Measurements from ENCODE around the gene ASB15.

ASB15 gene

GRCh38 chr7:123635551-123636359 lies 34.1 kb downstream of the ASB15 start:
- DNase-seq (ENCODE audit: low read depth in 2 of 2), result no peak

- DNase-seq (ENCODE audit: low read depth in 2 of 2), result no peak
Measured at GRCh38 chr7:123637203-123637602, 35.6 kb downstream of the ASB15 start.

- no peak for DNase-seq (ENCODE audit: low read depth in 2 of 2)
Measured at GRCh38 chr7:123637878-123638277, 36.3 kb downstream of the ASB15 start.

DNA sequence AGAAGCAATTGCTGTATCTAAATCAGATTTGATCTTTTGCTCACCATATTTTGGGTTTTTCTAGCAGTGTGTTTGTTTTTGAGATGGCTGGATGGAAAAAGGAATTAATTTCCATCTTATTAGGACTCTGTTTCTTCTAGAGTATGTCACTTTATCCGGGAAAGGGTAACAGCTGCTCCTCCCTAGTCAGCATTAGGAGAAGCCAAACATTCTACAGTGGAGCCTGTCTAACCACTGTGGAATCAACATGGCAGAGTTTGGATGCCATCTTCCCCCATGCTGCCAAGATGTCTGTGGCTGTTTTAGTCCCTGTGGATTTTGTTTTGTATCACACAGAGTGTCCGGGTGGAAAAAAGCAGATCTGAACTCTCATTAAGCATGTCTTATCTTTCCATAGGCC lies 38.0 kb downstream of the ASB15 start:
- no peak for DNase-seq (ENCODE audit: low read depth in 2 of 2)

DNA sequence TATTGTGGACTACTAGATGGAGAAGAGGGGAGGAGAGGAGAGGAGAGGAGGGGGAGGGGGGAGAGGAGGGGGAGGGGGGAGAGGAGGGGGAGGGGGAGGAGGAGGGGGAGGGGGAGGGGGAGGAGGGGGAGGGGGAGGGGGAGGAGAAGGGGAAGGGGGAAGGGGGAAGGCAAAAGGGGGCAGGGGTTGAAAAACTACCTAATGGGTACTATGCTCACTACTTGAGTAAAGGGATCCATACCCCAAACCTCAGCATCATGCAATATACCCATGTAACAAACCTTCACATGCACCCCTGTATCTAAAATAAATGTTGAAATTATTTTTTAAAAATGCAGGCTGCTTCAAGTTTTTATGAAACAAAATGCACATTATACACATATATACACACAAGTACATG lies 39.0 kb downstream of the ASB15 start:
- no peak for DNase-seq (ENCODE audit: low read depth in 2 of 2)

DNA sequence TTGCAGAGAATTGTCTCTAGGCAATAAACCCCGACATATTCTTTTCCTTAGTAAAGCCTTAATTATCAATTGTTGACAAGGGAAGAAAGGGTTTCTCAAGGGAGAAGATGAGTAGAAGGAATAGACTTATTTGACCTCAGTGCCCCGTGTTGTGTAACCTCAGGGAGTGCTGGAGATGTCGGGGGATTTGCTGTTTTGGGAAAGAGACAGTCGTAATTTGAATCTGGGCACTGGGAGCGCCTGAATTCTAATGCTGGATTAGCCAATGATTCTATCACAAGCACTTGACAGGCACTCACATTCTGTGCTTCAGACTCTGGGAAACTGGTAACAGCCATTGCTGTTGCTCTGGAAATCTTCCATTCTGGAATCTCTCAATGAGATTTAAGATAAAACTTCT lies 40.3 kb downstream of the ASB15 start:
- no peak for DNase-seq (ENCODE audit: low read depth in 2 of 2)

DNA sequence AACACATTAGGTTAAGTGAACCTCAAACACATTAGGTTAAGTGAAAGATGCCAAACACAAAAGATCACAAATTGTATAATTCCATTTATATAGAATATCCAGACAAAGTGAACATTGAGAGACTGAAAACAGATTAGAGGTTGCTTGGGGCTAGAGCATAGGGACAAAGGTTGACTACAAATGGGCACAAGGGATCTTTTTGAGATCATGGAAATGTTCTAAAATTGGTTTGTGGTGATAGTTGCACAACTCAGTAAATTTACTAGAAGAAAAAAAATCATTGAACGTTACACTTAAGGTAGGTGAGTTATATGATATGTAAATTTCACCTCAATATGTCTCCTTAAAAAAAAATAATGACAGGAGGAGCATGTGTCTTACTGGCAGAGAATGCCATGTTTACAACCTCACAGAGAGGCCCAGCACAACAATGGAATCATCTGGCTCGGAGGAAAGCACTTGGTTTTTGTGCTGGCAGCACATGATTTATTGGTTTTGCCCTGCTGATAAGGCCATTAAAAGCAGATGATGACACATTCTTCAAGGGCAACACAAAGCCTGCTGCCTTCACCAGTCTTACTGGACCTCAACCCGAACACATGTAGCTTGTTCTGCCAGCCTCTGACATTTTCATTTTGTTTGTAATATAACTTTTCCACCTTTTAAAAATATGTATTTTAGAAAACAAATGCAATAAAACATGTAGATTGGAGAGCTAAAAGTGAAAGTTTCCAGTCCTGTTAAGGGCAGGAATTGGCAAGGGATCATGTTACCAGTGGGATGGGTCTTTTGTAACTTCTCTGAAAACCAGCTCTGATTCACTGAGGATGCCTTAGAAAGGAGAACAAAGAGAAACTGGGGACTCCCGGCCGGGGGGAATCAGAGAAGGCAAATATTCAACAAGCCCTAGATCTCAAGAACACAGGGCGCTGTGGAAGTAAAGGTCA lies 42.1 kb downstream of the ASB15 start:
- DNase-seq (ENCODE audit: low read depth in 2 of 2), result no peak

DNA sequence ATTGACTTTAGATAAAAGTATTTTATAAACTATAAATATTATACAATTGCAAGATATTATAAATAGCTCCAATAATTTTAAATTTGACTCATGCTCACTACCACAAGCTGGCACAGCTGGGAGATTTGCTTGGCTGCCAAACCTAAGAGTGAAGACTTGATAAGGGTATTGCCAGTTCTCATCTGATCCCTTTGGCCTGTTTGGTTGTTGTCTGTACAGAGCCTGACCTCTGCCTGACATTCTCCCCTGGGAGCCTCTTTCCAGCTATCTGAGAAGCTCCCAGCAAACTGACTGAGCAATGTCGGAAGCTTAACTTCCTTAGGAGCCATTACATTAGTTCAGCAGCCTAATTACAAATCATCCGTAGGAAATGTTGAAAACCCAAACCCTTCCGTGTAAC lies 43.9 kb downstream of the ASB15 start:
- DNase-seq (ENCODE audit: low read depth in 2 of 2), result no peak

- DNase-seq (ENCODE audit: low read depth in 2 of 2), result no peak
Measured at GRCh38 chr7:123647106-123647730, 45.6 kb downstream of the ASB15 start.

DNA sequence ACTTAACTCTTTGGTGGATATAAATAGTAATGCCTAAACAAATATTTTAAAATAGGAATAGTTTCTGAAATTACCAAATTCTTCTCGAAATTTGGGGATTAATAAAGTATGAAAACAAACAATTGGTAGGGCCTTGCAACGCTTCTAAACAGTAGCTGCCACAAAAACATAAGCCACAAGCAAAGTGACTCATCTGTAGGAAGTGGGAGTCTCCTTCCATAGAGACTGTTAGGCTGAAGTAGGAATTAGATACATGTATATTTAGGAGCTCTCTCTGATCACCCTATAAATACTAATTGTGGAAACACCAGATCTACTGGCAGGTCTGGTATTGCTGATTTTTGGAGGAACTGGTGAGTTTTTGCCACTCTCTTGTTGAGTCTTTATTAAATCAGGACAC lies 48.3 kb downstream of the ASB15 start:
- DNase-seq (ENCODE audit: low read depth in 2 of 2), result no peak

DNA sequence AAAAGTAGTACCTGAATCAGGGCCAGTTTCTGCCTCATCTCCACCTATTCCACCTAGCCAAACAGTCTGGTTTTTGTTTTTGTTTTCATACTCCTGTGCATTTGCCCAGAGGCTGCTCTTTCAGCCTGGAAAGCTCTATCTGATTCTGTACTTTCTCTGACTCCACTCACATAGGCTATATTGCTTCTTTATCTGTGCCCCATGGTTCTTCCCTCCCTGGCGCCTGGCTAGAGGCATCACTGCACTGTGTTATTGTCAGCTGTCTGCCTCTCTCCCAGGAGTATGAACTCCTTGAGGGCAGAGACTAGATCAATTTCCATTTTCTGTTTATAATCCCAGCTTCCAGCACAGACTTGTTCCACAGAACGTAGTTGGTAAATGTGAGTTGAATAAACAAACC lies 49.0 kb downstream of the ASB15 start:
- DNase-seq (ENCODE audit: low read depth in 2 of 2), result no peak

DNA sequence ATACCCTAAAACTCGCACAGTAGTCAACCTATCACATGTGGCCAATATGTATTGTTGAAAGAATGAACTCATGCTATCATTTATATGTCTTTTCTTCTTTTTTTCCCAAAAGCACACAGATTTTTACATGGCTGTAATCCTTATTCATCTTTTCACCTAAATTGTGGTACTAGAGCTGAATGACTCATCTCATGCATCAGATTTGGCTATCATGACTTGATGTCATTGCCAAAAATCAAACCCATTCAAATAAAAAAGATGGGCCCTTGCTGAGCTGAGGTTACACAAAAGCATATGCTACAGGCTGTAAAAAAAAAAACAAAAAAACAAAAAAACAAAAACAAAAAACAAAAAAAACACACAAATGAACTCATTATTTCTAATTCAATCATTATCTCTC lies 50.8 kb downstream of the ASB15 start:
- DNase-seq (ENCODE audit: low read depth in 2 of 2), result no peak

DNA sequence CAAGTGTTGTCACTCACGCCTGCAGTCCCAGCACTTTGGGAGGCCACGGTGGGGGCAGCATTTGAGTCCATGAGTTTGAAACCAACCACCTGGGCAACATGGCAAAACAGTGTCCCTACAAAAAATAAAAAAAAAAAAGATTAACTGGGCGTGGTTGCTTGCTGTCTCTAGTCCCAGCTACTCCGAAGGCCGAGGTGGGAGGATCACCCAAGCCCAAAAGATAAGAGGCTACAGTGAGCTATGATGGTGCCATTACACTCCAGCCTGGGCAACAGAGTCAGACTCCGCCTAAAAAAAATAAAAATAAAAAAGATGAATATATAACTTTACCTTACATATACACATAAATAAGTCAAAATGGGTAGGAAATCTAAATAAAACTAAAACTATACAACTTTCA lies 51.5 kb downstream of the ASB15 start:
- no peak for DNase-seq (ENCODE audit: low read depth in 2 of 2)

DNA sequence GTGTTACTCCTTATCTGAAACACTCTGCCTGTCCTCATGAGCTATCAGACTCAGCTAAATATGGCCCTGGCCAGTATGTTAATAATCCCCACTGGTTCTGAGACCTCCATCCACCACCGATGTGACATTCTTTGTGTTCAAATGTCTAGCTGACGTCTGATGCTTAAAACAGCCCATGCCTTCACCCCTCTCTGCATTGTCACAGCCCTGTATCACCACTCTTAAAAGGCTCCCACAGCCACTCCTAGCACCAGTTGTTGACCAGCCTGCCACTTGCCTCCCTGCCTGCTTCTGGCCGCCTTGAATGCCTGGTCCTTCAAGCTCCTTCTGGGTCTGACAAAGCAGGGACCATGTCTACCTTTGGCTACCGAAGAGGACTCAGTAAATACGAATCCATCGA lies 54.0 kb downstream of the ASB15 start, which contains the start of gene LMOD2:
TSS of gene LMOD2 (plus strand) at position 253 of the 400 bp plus-strand sequence. CDS start at position 351, 98 bp downstream.
- no peak for DNase-seq (ENCODE audit: low read depth in 2 of 2)

DNA sequence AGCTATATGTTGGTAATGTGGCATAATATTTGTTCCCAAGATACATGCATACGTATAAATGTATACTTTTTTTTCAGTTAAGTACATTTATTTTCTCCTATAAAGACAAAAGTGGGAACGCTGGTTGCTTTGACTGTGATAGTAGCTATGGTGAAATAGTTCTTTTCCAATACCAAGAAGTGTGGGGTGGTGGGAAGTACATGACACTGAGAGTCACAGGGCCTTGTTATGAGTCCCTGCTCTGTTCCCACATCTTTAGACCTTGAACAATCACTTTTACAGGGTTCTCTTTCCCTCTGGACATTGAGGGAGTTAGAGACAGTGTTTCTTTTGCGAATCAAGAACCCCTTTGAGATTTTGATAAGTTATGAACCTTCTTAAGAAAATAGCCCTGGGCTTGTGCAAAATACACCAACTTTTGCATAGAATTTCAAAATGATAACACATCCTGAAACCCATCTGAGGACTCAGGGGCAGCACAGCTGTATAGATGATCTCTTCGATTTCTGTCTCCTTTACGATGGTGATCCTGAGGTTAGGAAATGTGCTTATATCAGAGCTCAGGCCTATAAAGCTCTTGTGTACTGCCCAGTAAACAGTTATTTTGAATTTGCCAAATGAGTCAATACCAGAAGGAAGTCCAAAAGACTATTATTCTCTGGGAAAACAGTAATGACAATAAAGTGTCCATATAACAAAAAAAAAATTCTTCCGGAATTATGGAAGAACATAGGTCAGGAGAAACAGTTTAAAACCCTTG lies 55.1 kb downstream of the ASB15 start:
- DNase-seq (ENCODE audit: low read depth in 2 of 2), result no peak

DNA sequence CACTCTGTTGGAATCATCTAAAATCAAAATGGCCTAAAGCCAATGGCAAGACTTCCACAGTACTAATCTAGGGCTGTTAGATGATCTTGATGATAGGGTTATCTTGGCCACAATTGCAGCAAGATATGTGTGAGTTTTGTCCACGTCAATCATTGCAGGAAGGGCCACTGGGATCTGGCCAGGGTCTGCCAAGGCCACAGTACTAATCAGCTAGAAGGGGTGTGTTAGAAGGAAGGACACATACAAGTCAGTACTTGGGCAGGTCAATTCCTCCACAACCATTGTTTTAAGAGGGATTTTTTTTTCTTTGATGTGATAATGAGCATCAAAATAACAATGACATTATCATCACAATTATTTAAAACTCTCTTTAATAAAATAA lies 55.7 kb downstream of the ASB15 start:
- DNase-seq (ENCODE audit: low read depth in 2 of 2), result no peak

- DNase-seq (ENCODE audit: low read depth in 2 of 2), result no peak
Measured at GRCh38 chr7:123658023-123658422, 56.4 kb downstream of the ASB15 start.

- no peak for DNase-seq (ENCODE audit: low read depth in 2 of 2)
Measured at GRCh38 chr7:123660514-123661354, 59.1 kb downstream of the ASB15 start.

DNA sequence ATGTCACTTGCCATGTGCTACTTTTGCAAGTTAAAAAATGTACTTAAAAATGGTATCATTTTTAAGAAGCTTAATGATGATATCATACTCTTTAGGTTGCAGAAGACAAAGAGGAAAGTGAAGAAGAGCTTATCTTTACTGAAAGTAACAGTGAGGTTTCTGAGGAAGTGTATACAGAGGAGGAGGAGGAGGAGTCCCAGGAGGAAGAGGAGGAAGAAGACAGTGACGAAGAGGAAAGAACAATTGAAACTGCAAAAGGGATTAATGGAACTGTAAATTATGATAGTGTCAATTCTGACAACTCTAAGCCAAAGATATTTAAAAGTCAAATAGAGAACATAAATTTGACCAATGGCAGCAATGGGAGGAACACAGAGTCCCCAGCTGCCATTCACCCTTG lies 60.1 kb downstream of the ASB15 start:
- DNase-seq (ENCODE audit: low read depth in 2 of 2), result no peak

DNA sequence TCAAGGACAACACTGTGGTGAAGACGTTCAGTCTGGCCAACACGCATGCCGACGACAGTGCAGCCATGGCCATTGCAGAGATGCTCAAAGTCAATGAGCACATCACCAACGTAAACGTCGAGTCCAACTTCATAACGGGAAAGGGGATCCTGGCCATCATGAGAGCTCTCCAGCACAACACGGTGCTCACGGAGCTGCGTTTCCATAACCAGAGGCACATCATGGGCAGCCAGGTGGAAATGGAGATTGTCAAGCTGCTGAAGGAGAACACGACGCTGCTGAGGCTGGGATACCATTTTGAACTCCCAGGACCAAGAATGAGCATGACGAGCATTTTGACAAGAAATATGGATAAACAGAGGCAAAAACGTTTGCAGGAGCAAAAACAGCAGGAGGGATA lies 60.7 kb downstream of the ASB15 start:
- DNase-seq (ENCODE audit: low read depth in 2 of 2), result no peak

- DNase-seq (ENCODE audit: low read depth in 2 of 2), result no peak
Measured at GRCh38 chr7:123662755-123663154, 61.1 kb downstream of the ASB15 start.

Data from stimulated activated CD4-positive, alpha-beta T cell treated with anti-CD3 and anti-CD28 coated beads, Interleukin-12 subunit alpha, Interleukin-12 subunit beta, amount 100 ng/mL, for 24 hours (primary cell).